HG02852 (cell line): ENCODE data around the gene SPTB.

ENCODE experiments used
- ATAC-seq: cut with Tn5 transposase; IDR thresholded peaks from one replicate; pipeline ENCODE4 v1.9.1; 2021; ENCODE audit warnings: mild to moderate bottlenecking, moderate library complexity; ENCODE audit not compliant: unreplicated experiment

SPTB gene

DNA sequence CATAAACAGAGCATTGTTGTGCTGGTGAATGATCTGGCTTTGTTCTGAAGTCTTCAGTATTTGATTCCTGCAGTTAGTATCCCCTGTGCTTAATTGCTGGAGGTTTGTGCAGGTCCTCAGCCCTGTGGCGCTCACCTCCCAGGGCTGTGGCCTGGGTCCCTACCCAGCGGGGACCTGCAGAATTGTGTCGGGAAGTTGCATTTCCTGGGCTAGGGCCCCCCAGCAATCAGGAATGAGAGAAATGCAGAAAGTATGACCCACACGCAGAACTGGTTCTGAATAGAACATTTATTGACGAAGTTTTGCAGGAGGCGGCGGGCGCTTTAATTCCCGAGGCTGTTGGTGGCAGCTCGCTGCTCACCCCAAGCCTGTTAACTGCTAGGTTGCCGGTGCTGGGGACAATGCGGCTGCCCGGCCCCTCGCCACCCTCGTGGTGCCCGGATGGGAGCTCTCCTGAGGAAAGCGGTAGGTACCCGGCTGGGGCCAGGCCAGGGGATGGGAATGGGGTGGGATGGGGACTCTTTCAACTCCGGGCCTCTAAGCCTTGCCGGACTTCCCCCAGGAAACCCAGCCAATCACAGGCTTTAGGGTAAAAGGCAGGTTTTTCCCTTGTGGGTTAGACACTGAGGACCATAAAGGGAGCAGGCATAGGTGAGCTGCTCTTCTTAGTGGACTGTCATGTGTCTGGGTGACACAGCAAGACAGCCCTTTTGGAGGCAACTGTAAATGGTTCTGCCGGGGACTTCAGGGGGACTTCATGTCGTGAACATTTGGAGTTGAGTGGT lies 163.9 kb downstream of the SPTB start:
- ATAC-seq: no peak

GRCh38 chr14:64715146-64715627 lies 164.5 kb downstream of the SPTB start:
- no peak for ATAC-seq

- no peak for ATAC-seq
Measured at GRCh38 chr14:64714432-64715025, 165.2 kb downstream of the SPTB start.

- no peak for ATAC-seq
Measured at GRCh38 chr14:64713677-64714076, 166.0 kb downstream of the SPTB start.

GRCh38 chr14:64711039-64711438 lies 168.7 kb downstream of the SPTB start:
- ATAC-seq: no peak

DNA sequence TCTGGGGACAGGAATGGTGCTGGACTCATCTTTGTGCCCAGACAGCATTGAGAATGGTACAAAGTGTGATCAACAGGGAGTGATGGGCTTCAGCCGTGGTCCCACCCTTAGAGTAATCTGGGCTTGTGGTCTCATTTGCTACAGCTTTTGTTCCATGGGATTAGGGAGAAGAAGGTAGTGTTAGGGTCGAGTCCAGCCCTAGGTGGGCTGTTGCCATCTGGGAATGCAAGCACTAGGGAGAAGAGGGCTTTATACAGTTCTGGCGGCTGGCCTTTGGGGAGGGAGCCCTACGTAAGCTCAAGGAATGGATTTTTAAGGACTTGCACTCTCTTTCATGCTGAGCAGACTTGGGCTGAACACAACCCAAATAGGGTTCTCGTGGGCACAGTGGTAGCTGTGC lies 170.6 kb downstream of the SPTB start:
- no peak for ATAC-seq

- ATAC-seq: no peak
Measured at GRCh38 chr14:64708148-64709004, 171.3 kb downstream of the SPTB start.

GRCh38 chr14:64707661-64708060 lies 172.0 kb downstream of the SPTB start:
- ATAC-seq: no peak

DNA sequence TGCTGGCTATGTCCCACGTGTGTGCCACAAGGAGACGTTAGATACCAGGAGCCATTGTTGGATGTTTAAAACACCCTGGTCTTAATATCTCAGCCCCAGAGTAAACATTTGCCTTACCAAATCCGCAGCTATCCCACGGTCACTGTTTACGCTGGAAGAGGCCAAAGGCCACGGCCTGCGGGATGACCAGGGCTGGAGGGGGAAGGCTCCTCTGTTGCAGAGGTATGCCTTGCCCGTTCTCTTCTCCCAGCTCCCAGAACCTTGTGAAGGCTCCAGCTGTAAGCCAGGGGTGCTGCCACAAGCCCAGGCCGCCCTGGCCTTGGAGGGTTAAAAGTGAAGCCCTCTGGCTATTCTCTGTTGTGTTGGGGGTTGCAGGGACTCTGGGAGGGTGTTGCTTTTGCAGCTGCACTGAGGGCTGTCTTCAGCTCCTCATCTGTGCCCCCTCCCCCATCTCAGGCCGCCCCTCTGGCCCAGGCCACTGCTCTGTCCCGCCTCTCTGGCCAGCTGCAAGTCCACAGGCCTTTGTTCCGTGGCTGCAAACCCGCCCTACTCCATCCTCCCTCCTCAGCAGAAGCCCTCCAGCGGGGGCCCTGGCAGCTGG lies 173.0 kb downstream of the SPTB start:
- ATAC-seq: no peak

- no peak for ATAC-seq
Measured at GRCh38 chr14:64706119-64706592, 173.6 kb downstream of the SPTB start.

DNA sequence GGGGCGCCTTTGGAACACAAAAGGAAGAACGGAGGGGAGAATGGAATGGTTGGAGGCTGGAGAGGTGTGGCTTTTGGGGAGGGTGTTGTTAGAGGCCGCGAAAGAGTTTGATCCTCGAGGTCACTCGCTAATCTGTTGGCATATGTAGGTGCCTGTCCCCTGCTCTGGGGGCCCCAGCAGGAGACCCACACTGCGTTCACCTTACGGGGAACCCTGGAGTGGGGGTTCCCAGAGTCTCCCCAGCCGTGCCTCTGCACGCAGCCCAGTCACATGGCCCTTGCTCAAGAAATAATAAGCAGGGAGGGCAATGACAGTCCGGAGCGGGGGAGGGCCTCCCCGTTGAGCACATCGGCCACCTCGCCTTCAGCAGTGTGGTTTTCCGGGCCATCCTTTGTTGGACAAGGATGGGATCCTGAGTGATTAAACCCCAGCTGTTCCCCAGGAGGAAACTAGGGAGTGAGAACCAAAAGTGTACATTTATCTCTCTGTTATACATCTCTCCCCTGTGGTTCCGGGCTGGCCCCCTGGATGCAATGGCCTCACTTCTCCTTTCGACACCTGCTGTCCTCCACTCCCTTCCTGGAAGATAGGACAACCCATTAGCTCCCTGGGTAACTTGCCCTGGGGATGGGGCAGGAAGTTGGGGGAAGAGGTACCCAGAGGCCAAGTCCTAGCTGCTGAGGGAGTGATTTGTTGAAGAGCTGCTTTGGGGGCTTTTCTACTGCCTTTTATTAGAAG lies 174.2 kb downstream of the SPTB start:
- ATAC-seq: no peak

GRCh38 chr14:64704743-64705380 lies 174.8 kb downstream of the SPTB start:
- ATAC-seq: no peak

DNA sequence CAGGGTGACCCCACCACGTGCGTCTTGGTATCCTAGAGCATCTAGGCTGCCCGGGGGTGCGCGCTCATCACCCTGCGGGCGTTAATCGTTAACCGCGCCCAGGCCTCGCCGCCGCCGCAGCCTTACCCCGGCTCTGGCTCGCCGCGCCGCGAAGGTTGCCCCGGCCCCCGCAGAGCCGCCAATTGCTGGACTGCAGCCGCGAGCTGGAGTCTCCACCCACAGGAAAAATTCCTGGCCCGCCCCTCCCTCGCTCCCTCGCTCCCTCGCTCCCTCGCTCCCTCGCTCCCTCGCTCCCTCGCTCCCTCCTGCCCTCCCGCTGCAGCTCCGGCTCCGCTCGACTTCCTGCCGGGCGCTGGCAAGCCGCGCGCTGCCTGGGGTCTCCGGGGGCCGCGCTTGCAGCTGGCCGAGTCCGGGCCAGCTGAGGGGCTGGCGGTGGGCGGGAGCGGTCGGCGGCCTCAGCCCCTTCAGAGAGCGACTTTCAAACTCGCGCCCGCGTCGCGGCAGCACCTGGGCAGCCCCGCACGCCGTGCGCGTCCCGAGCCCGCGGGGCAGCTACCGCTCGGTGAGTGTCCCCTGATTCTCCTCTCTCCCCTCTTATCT lies 175.5 kb downstream of the SPTB start, which contains the start of gene PLEKHG3:
Gene PLEKHG3, plus strand, starts transcription at position 282 of the 600 bp plus-strand sequence. CDS start 23,208 bp downstream, outside the sequence.
- no peak for ATAC-seq

DNA sequence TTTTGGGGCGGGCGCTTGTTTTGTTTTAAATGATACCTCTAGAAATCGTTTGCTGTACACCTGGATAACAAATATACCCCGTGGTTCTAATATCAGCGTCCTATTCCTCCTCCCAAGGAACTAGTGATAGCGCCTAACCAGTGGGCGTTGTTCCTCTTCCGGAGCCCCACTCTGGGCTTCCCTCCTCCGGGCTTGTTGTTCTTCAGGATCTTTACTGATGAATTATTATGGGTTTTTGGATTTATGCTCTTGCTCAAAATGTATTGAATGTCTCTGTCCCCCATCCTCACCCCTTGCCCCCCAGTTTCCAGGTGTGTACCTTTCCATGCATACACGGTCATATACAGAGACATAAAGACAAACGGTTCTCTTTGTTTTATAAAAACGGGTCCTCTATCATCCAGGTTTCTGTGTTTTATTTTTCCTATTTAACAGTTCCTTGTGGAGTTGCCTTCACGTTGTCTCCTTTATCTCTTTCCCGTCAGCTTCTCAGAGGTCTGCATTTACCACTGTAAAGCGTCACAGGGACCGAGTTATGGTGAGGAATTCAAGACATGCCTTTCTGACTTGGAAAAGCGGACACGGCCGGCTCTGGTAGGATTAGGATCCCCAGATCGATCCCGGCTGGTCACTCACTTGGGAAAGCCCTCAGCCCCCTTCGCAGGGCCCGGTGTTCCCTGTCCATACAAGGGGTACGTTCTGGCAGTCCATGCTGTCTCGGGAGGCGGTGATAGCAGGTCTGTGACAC lies 176.1 kb downstream of the SPTB start:
- ATAC-seq: no peak

- no peak for ATAC-seq
Measured at GRCh38 chr14:64702493-64703394, 177.0 kb downstream of the SPTB start.

DNA sequence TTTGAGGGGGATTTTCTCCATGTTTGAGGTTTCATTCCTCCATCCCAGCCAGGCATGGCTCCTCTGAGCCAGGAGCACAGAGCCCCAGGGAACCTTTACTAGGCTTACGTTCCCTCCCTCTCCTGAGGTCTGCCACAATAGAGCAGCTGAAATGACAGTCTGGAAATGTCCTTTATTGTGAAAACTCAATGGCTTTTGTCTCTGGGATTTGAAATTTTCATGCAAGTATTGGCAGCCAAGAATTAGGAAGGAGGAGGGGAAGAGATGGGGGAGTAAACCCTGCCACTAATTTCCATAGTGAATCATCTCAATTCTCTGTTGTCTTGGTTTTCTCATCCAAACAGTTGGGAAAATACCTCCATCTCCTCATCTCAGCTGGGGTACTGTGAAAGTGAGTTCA lies 178.0 kb downstream of the SPTB start:
- no peak for ATAC-seq

- ATAC-seq: no peak
Measured at GRCh38 chr14:64700894-64701293, 178.8 kb downstream of the SPTB start.

DNA sequence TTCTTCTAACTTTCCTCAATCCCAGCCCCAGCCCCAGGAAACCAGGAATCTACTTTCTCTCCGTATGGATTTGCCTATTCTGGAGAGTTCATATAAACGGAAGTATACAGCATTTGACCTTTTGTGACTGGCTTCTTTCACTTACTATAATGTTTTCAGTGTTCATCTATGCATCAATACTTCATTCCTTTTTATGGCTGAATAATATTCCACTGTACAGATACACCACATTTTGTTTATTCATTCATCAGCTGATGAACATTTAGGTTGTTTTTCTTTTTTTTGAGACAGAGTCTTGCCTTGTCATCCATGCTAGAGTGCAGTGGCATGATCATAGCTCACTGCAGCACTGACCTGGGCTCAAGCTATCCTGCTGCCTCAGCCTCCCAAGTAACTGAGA lies 179.4 kb downstream of the SPTB start:
- ATAC-seq: no peak
